ENCODE results near the gene BTNL8. TPM values are rescaled to one million over a fixed set of nuclear protein-coding genes. Genes with fewer than 3 reads are reported as not detected.
"Not testable (repeated sequence)": the region's sequence is repeated elsewhere in the genome, so short reads cannot be mapped to it uniquely, and the experiment has no call there.

Gene BTNL8
- total and polyA plus RNA-seq, 12 donors = 0.09 to 0.28 (median 0.18) TPM; not detected in 9

DNA sequence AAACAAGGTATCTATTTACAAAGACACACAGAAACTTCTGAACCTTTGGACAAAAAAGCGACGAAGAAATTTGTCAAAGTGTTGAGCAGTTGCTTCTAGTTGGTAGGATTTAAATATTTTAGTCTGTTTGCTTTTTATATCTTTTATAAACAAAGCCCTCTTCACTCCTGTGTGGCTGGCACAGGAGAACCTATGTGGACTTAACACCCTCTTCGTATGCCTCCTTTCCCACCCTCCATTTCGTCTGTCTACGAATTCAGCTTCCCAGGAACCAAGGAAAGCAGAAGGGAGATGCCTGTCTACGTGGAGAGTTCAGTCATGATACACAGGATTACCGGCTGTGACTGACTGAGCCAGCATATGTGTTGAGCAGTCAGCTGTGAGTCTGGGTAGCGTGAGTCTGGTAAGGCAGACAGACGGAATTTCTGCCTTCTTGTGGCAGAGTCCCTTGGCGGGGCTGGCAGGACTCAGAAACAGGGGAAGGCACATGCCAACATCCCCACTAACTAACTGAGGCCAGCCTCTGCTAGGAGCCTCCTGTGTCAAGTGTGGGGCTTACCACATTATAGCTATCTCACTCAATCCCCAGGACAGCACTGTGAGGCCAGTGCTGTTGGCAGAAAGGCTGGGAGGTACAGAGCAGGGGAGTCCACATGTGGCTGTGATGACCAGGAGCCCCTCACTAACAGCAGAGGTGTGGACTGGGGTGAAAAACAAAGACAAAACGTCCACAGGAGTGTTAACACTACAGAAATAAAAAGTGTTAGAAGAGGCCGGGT is 24.0 kb upstream of the BTNL8 start:
- H3K27me3 ChIP-seq = peaks cover 0 to 4% (median 0%) of the 10 kb centered on the region in 7 donors
- 79 to 80% methylated on average over 12 of the region's 12 CpGs for WGBS, 2 donors
- H3K36me3 ChIP-seq = no peaks in the 10 kb centered on the region
- H3K4me3 ChIP-seq = no peak overlapping the region
- DNase-seq = no peak
- H3K9me3 ChIP-seq = no peaks in the 10 kb centered on the region
- no peak overlapping the region for H3K27ac ChIP-seq
- no peak for ATAC-seq
- peaks cover 0 to 13% (median 0%) of the 10 kb centered on the region in 9 donors for H3K4me1 ChIP-seq
- intact Hi-C loops (cut with DNase I) = loop anchor here in 3 of 10 donors (5.0 kb wide), 3 partner anchors 93 to 167 kb away; partner anchors contain the start of gene BTNL9 (in 1 of the 3)
- TF ChIP-seq, protein P1, sequence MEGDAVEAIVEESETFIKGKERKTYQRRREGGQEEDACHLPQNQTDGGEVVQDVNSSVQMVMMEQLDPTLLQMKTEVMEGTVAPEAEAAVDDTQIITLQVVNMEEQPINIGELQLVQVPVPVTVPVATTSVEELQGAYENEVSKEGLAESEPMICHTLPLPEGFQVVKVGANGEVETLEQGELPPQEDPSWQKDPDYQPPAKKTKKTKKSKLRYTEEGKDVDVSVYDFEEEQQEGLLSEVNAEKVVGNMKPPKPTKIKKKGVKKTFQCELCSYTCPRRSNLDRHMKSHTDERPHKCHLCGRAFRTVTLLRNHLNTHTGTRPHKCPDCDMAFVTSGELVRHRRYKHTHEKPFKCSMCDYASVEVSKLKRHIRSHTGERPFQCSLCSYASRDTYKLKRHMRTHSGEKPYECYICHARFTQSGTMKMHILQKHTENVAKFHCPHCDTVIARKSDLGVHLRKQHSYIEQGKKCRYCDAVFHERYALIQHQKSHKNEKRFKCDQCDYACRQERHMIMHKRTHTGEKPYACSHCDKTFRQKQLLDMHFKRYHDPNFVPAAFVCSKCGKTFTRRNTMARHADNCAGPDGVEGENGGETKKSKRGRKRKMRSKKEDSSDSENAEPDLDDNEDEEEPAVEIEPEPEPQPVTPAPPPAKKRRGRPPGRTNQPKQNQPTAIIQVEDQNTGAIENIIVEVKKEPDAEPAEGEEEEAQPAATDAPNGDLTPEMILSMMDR (IDR thresholded peaks at IDR 0.05) = no peak

DNA sequence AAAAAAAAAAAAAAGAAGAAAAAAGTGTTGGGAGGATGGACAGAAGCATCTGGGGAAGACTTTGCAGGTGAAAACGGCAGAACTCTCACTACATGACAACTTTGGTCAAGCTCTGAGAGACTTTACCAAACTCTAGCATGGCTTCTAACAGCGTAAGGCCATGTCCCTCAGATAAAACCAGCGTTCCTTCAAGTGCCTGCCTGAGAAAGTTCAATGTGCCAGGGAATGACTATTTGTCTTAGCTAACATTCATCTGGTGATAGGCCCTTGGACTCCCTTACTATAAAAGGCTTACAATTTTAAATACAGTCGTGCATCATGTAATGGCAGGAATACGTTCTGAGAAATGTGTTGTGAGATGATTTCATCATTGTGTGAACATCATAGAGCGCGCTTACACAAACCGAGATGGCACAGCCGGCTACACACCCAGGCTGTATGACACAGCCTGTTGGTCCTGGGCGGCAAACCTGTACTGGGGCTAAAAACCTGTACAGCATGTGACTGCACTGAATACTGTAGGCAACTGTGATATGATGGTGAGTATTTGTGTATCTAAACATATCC is 23.0 kb upstream of the BTNL8 start:
- Histone ChIP-seq H3K27me3 (peaks cover 0 to 4% (median 0%) of the 10 kb centered on the region in 7 donors), H3K27ac (no peak overlapping the region), H3K9me3 (peaks cover 0 to 5% (median 0%) of the 10 kb centered on the region in 11 donors), H3K4me1 (peaks cover 0 to 13% (median 0%) of the 10 kb centered on the region in 9 donors), H3K36me3 (no peaks in the 10 kb centered on the region), H3K4me3 (no peak overlapping the region)
- DNase-seq (no peak), ATAC-seq (no peak)
- TF ChIP-seq, protein P1 (IDR thresholded peaks at IDR 0.05) = no peak
- intact Hi-C loops (cut with DNase I) = no loop called here
- WGBS, 2 donors = 77 to 83% methylated on average over 10 of the region's 10 CpGs

DNA sequence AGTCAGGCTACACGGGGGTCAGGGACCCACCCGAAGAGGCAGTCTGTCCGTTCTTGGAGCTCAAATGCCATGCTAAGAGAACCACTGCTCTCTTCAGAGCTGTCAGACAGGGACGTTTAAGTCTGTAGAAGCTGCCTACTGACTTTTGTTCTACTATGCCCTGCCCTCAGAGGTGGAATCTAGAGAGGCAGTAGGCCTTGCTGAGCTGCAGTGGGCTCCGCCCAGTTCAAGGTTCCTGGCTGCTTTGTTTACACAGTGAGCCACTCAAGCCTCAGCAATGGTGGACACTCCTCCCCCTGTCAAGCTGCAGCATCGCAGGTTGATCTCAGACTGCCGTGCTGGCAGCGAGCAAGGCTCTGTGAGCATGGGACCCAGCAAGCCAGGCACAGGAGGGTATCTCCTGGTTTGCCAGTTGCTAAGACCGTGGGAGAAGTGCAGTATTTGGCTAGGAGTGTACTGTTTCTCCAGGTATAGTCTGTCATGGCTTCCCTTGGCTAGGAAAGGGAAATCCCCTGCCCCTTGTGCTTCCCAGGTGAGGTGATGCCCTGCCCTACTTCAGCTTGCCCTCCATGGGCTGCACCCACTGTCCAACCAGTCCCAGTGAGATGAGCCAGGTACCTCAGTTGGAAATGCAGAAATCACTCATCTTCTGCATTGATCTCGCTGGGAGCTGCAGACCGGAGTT is 13.0 kb upstream of the BTNL8 start:
- not testable (repeated sequence) for H3K36me3 ChIP-seq, ATAC-seq, H3K9me3 ChIP-seq

DNA sequence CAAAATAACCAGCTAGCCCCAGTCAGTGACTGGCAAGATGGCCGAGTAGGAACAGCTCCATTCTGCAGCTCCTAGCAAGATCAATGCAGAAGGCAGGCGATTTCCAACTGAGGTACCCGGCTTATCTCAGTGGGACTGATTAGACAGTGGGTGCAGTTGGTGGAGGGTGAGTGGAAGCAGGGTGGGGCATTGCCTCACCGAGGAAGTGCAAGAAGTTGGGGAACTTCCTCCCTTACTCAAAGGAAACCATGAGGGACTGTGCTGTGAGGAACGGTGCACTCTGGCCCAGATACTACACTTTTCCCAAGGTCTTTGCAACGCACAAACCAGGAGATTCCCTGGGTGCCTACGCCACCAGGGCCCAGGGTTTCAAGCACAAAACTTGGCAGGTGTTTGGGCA is 9.6 kb upstream of the BTNL8 start:
- peaks cover 0 to 17% (median 5%) of the 10 kb centered on the region in 7 donors for H3K27me3 ChIP-seq
- ATAC-seq (no peak), DNase-seq (no peak)

More for the DNA sequence above, 13.0 kb upstream of the BTNL8 start:
- H3K27ac ChIP-seq; H3K4me1 ChIP-seq; DNase-seq; H3K4me3 ChIP-seq; intact Hi-C loops (cut with DNase I): not testable (repeated sequence)
- peaks cover 0 to 17% (median 5%) of the 10 kb centered on the region in 7 donors for H3K27me3 ChIP-seq
- WGBS, 2 donors = 56 to 69% methylated on average over 11 of the region's 11 CpGs

DNA sequence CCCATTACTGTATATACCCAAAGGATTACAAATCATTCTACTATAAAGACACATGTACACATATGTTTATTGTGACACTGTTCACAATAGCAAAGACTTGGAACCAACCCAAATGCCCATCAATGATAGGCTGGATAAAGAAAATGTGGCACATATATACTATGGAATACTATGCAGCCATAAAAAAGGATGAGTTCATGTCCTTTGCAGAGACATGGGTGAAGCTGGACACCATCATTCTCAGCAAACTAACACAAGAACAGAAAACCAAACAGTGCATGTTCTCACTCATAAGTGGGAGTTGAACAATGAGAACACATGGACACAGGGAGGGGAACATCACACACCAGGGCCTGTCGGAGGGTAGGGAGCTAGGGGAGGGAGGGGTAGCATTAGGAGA is 3.6 kb upstream of the BTNL8 start:
- H3K27ac ChIP-seq; DNase-seq; ATAC-seq; H3K4me3 ChIP-seq; intact Hi-C loops (cut with DNase I); H3K36me3 ChIP-seq; H3K27me3 ChIP-seq; H3K4me1 ChIP-seq: not testable (repeated sequence)
- peaks cover 0 to 25% (median 0%) of the 10 kb centered on the region in 11 donors for H3K9me3 ChIP-seq
- WGBS, 2 donors = 82 to 95% methylated on average over 1 of the region's 1 CpG

More for the DNA sequence above, 9.6 kb upstream of the BTNL8 start:
- Histone ChIP-seq H3K4me1 (peaks cover 0 to 7% (median 0%) of the 10 kb centered on the region in 9 donors), H3K9me3 (peaks cover 0 to 5% (median 0%) of the 10 kb centered on the region in 11 donors), H3K27ac (no peak overlapping the region), H3K36me3 (no peaks in the 10 kb centered on the region), H3K4me3 (no peak overlapping the region)
- TF ChIP-seq, protein P1 (IDR thresholded peaks at IDR 0.05) = no peak
- WGBS, 2 donors = 67 to 69% methylated on average over 7 of the region's 7 CpGs
- intact Hi-C loops (cut with DNase I) = no loop called here
